Measurements from ENCODE around the gene HS2ST1. TPM values are rescaled to one million over a fixed set of nuclear protein-coding genes. Genes with fewer than 3 reads are reported as not detected.

Gene HS2ST1
- total and polyA plus RNA-seq, 2 experiments from 2014 or later = 6.7 to 17.1 TPM

DNA sequence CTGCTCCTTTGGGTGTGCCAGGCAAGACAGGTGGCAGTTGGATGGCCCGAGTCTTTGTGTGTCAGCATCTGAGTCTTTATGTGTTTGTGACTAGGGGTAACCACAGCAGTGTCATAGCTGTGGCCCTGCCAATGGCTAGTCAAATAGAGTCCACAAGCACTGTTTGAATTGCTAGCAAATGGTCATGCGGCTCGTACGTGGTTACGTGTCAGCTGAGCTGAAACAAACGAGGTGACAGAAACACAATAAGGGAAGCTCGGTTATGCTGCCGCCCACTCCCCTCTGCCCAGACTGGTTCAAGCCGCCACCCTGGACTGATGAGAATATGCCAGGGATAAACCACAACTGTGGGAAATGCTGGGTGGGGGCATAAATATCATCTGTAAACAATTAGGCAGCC, 239.9 kb downstream of the HS2ST1 start (continued):
- no peak for TF ChIP-seq ZNF462 (CRISPR knock-in tag; IDR thresholded peaks at IDR 0.05)
- no peak for TF ChIP-seq STAT1 (IDR thresholded peaks at IDR 0.05; ENCODE audit: unreplicated experiment)
- no peak for TF ChIP-seq EZH2 (IDR thresholded peaks at IDR 0.05; ENCODE audit: low read depth, unreplicated experiment)
- no peak for TF ChIP-seq ETS1 (IDR thresholded peaks at IDR 0.05)
- no peak for TF ChIP-seq CREB1 (CRISPR knock-in tag; IDR thresholded peaks at IDR 0.05; ENCODE audit: low read depth)
- TF ChIP-seq NANOG (IDR thresholded peaks at IDR 0.05; ENCODE audit: borderline replicate concordance) = no peak
- TF ChIP-seq POLR2AphosphoS5 (IDR thresholded peaks at IDR 0.05; ENCODE audit: low read depth) = no peak
- TF ChIP-seq, protein P1, sequence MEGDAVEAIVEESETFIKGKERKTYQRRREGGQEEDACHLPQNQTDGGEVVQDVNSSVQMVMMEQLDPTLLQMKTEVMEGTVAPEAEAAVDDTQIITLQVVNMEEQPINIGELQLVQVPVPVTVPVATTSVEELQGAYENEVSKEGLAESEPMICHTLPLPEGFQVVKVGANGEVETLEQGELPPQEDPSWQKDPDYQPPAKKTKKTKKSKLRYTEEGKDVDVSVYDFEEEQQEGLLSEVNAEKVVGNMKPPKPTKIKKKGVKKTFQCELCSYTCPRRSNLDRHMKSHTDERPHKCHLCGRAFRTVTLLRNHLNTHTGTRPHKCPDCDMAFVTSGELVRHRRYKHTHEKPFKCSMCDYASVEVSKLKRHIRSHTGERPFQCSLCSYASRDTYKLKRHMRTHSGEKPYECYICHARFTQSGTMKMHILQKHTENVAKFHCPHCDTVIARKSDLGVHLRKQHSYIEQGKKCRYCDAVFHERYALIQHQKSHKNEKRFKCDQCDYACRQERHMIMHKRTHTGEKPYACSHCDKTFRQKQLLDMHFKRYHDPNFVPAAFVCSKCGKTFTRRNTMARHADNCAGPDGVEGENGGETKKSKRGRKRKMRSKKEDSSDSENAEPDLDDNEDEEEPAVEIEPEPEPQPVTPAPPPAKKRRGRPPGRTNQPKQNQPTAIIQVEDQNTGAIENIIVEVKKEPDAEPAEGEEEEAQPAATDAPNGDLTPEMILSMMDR (conservative IDR thresholded peaks at IDR 0.05; ENCODE audit: low read depth in 2 of 2) = no peak
- no peak for TF ChIP-seq JUNB (IDR thresholded peaks at IDR 0.05; ENCODE audit: unreplicated experiment)
